ENCODE data around the gene MEX3D.

The MEX3D gene

GRCh38 chr19:1510442-1510806 is 57.7 kb downstream of the MEX3D start:
- Histone ChIP-seq H3K4me1 (ENCODE audit: insufficient read depth, insufficient read length) (peaks cover 11% of the 10 kb centered on the region), H3K9ac (ENCODE audit: insufficient read length, low read depth) (no peak overlapping the region), H3K4me3 (ENCODE audit: insufficient read length, low read depth) (no peak overlapping the region), H3K27me3 (ENCODE audit: insufficient read depth, insufficient read length) (no peaks in the 10 kb centered on the region), H3K9me3 (ENCODE audit: insufficient read depth, low read length) (no peaks in the 10 kb centered on the region), H3K36me3 (ENCODE audit: insufficient read depth, insufficient read length, low read length) (peaks cover 6% of the 10 kb centered on the region)
- no peak for DNase-seq (ENCODE audit: low read depth, low spot score)
- TF ChIP-seq YY1 (IDR thresholded peaks at IDR 0.05; ENCODE audit: insufficient read depth, insufficient read length), result no peak
- TF ChIP-seq ZNF274 (IDR thresholded peaks at IDR 0.05; ENCODE audit: low read depth, low read length), result no peak
- no peak for TF ChIP-seq SUZ12 (IDR thresholded peaks at IDR 0.05; ENCODE audit: extremely low read depth, insufficient read depth, insufficient read length)

GRCh38 chr19:1509602-1510441 is 58.3 kb downstream of the MEX3D start:
- Histone ChIP-seq H3K27me3 (ENCODE audit: insufficient read depth, insufficient read length) (no peaks in the 10 kb centered on the region), H3K9me3 (ENCODE audit: insufficient read depth, low read length) (no peaks in the 10 kb centered on the region), H3K4me1 (ENCODE audit: insufficient read depth, insufficient read length) (peaks cover 11% of the 10 kb centered on the region), H3K36me3 (ENCODE audit: insufficient read depth, insufficient read length, low read length) (peaks cover 6% of the 10 kb centered on the region), H3K4me3 (ENCODE audit: insufficient read length, low read depth) (no peak overlapping the region), H3K9ac (ENCODE audit: insufficient read length, low read depth) (no peak overlapping the region)
- no peak for DNase-seq (ENCODE audit: low read depth, low spot score)
- TF ChIP-seq YY1 (IDR thresholded peaks at IDR 0.05; ENCODE audit: insufficient read depth, insufficient read length) (no peak), SUZ12 (IDR thresholded peaks at IDR 0.05; ENCODE audit: extremely low read depth, insufficient read depth, insufficient read length) (no peak), ZNF274 (IDR thresholded peaks at IDR 0.05; ENCODE audit: low read depth, low read length) (no peak)

- H3K9ac ChIP-seq (ENCODE audit: insufficient read length, low read depth), result peak overlapping the region; percentile 57
- H3K36me3 ChIP-seq (ENCODE audit: insufficient read depth, insufficient read length, low read length), result peaks cover 6% of the 10 kb centered on the region
- H3K4me3 ChIP-seq (ENCODE audit: insufficient read length, low read depth), result peak overlapping the region; percentile 42
- peaks cover 18% of the 10 kb centered on the region for H3K4me1 ChIP-seq (ENCODE audit: insufficient read depth, insufficient read length)
- TF ChIP-seq SUZ12 (IDR thresholded peaks at IDR 0.05; ENCODE audit: extremely low read depth, insufficient read depth, insufficient read length) (no peak), YY1 (IDR thresholded peaks at IDR 0.05; ENCODE audit: insufficient read depth, insufficient read length) (no peak), ZNF274 (IDR thresholded peaks at IDR 0.05; ENCODE audit: low read depth, low read length) (no peak)
- no peak for DNase-seq (ENCODE audit: low read depth, low spot score)
- peaks cover 9% of the 10 kb centered on the region for H3K27me3 ChIP-seq (ENCODE audit: insufficient read depth, insufficient read length)
- no peaks in the 10 kb centered on the region for H3K9me3 ChIP-seq (ENCODE audit: insufficient read depth, low read length)
These were observed 59.6 kb downstream of the MEX3D start for GRCh38 chr19:1508507-1508856.

GRCh38 chr19:1507763-1508506 is 60.2 kb downstream of the MEX3D start:
- DNase-seq (ENCODE audit: low read depth, low spot score), result peak; percentile 95
- Histone ChIP-seq H3K36me3 (ENCODE audit: insufficient read depth, insufficient read length, low read length) (peaks cover 6% of the 10 kb centered on the region), H3K4me1 (ENCODE audit: insufficient read depth, insufficient read length) (peaks cover 23% of the 10 kb centered on the region), H3K4me3 (ENCODE audit: insufficient read length, low read depth) (peak overlapping the region; percentile 62), H3K27me3 (ENCODE audit: insufficient read depth, insufficient read length) (peaks cover 14% of the 10 kb centered on the region), H3K9ac (ENCODE audit: insufficient read length, low read depth) (peak overlapping the region; percentile 69), H3K9me3 (ENCODE audit: insufficient read depth, low read length) (no peaks in the 10 kb centered on the region)
- TF ChIP-seq SUZ12 (IDR thresholded peaks at IDR 0.05; ENCODE audit: extremely low read depth, insufficient read depth, insufficient read length) (no peak), ZNF274 (IDR thresholded peaks at IDR 0.05; ENCODE audit: low read depth, low read length) (no peak), YY1 (IDR thresholded peaks at IDR 0.05; ENCODE audit: insufficient read depth, insufficient read length) (no peak)

GRCh38 chr19:1507192-1507660 is 60.9 kb downstream of the MEX3D start:
- peak overlapping the region; percentile 53 for H3K9ac ChIP-seq (ENCODE audit: insufficient read length, low read depth)
- no peak for DNase-seq (ENCODE audit: low read depth, low spot score)
- H3K36me3 ChIP-seq (ENCODE audit: insufficient read depth, insufficient read length, low read length), result peaks cover 6% of the 10 kb centered on the region
- H3K4me3 ChIP-seq (ENCODE audit: insufficient read length, low read depth), result peak overlapping the region; percentile 62
- H3K27me3 ChIP-seq (ENCODE audit: insufficient read depth, insufficient read length), result peaks cover 18% of the 10 kb centered on the region
- no peak for TF ChIP-seq ZNF274 (IDR thresholded peaks at IDR 0.05; ENCODE audit: low read depth, low read length)
- TF ChIP-seq SUZ12 (IDR thresholded peaks at IDR 0.05; ENCODE audit: extremely low read depth, insufficient read depth, insufficient read length), result no peak
- TF ChIP-seq YY1 (IDR thresholded peaks at IDR 0.05; ENCODE audit: insufficient read depth, insufficient read length), result no peak
- H3K9me3 ChIP-seq (ENCODE audit: insufficient read depth, low read length), result no peaks in the 10 kb centered on the region
- H3K4me1 ChIP-seq (ENCODE audit: insufficient read depth, insufficient read length), result peaks cover 24% of the 10 kb centered on the region

- no peak overlapping the region for H3K4me3 ChIP-seq (ENCODE audit: insufficient read length, low read depth)
- no peak for DNase-seq (ENCODE audit: low read depth, low spot score)
- H3K36me3 ChIP-seq (ENCODE audit: insufficient read depth, insufficient read length, low read length), result peaks cover 6% of the 10 kb centered on the region
- no peak for TF ChIP-seq ZNF274 (IDR thresholded peaks at IDR 0.05; ENCODE audit: low read depth, low read length)
- H3K27me3 ChIP-seq (ENCODE audit: insufficient read depth, insufficient read length), result peaks cover 18% of the 10 kb centered on the region
- peaks cover 20% of the 10 kb centered on the region for H3K4me1 ChIP-seq (ENCODE audit: insufficient read depth, insufficient read length)
- H3K9me3 ChIP-seq (ENCODE audit: insufficient read depth, low read length), result no peaks in the 10 kb centered on the region
- no peak overlapping the region for H3K9ac ChIP-seq (ENCODE audit: insufficient read length, low read depth)
These were observed 61.9 kb downstream of the MEX3D start for GRCh38 chr19:1505991-1506881.
